ENCODE measurements around the gene ATRN. TPM values are rescaled to one million over a fixed set of nuclear protein-coding genes. Genes with fewer than 3 reads are reported as not detected.

Gene ATRN
- total and polyA plus RNA-seq, 2 donors (not counting 3 experiments of a cell fraction or from before 2014, with no cell fraction given): 32.3 to 33.1 TPM

GRCh38 chr20:3454831-3455230, 16.0 kb upstream of the ATRN start:
- H3K9ac ChIP-seq (replicated peaks; ENCODE audit: extremely low read depth, insufficient read depth, low read length): no peak overlapping the region
- ChIA-PET CTCF (no interaction called here), POLR2A (no interaction called here)
- no peaks in the 10 kb centered on the region for H3K9me1 ChIP-seq (replicated peaks; ENCODE audit: control insufficient read depth, extremely low read depth, insufficient read depth, low read length)
- dilution Hi-C loops (cut with MboI; ENCODE audit: extremely low pct_ligation_motif_present, low sequenced_read_pairs): no loop called here
- H3K9me3 ChIP-seq (replicated peaks; ENCODE audit: control insufficient read depth, insufficient read depth, low read length): no peaks in the 10 kb centered on the region
- BruUV-seq (replicated peaks): no TSS peak
- no peak overlapping the region for H3K27ac ChIP-seq (ENCODE audit: insufficient read depth, low read depth, low read length)
- H3K4me1 ChIP-seq (ENCODE audit: control insufficient read depth, extremely low read depth, insufficient read depth, low read length): no peaks in the 10 kb centered on the region
- no peak overlapping the region for H2AFZ ChIP-seq (ENCODE audit: low read depth, low read length)
- no peak overlapping the region for H3K4me2 ChIP-seq (ENCODE audit: insufficient read depth, low read length)
- no peaks in the 10 kb centered on the region for H4K20me1 ChIP-seq (replicated peaks; ENCODE audit: control insufficient read depth, extremely low read depth, insufficient read depth, low read length)
- no peak for TF ChIP-seq MAX (IDR thresholded peaks at IDR 0.05; ENCODE audit: insufficient read depth, insufficient read length)
- no peak for TF ChIP-seq GATA2 (IDR thresholded peaks at IDR 0.05; ENCODE audit: insufficient read depth, insufficient read length, low read depth, low read length)
- TF ChIP-seq, protein P1, sequence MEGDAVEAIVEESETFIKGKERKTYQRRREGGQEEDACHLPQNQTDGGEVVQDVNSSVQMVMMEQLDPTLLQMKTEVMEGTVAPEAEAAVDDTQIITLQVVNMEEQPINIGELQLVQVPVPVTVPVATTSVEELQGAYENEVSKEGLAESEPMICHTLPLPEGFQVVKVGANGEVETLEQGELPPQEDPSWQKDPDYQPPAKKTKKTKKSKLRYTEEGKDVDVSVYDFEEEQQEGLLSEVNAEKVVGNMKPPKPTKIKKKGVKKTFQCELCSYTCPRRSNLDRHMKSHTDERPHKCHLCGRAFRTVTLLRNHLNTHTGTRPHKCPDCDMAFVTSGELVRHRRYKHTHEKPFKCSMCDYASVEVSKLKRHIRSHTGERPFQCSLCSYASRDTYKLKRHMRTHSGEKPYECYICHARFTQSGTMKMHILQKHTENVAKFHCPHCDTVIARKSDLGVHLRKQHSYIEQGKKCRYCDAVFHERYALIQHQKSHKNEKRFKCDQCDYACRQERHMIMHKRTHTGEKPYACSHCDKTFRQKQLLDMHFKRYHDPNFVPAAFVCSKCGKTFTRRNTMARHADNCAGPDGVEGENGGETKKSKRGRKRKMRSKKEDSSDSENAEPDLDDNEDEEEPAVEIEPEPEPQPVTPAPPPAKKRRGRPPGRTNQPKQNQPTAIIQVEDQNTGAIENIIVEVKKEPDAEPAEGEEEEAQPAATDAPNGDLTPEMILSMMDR (IDR thresholded peaks at IDR 0.05; ENCODE audit: extremely low read depth in 1 of 2, insufficient read depth in 1 of 2, low read depth in 1 of 2, low read length in 2 of 2): no peak
- TF ChIP-seq POLR2AphosphoS5 (IDR thresholded peaks at IDR 0.05; ENCODE audit: insufficient read depth, low read depth, low read length): no peak
- no peak for TF ChIP-seq FOS (IDR thresholded peaks at IDR 0.05; ENCODE audit: borderline replicate concordance, insufficient read depth, low read length)
- TF ChIP-seq JUN (IDR thresholded peaks at IDR 0.05; ENCODE audit: borderline replicate concordance, insufficient read depth, insufficient read length, low read depth): no peak
- TF ChIP-seq POLR2A (IDR thresholded peaks at IDR 0.05; ENCODE audit: low read depth, low read length): no peak
- TF ChIP-seq MYC (IDR thresholded peaks at IDR 0.05; ENCODE audit: low read depth, low read length): no peak
- TF ChIP-seq EZH2 (IDR thresholded peaks at IDR 0.05; ENCODE audit: borderline replicate concordance, low read depth, low read length, severe bottlenecking): no peak
- intact Hi-C loops (cut with micrococcal nuclease): no loop called here
- no peak for FAIRE-seq
- H3K36me3 ChIP-seq (ENCODE audit: control insufficient read depth in 2 of 2, extremely low read depth in 1 of 2, insufficient read depth in 2 of 2, low read length in 2 of 2): no peaks in the 10 kb centered on the region
- no peaks in the 10 kb centered on the region for H3K79me2 ChIP-seq (ENCODE audit: control insufficient read depth, insufficient read depth, low read length)
- DNase-seq (ENCODE audit: low read depth, low spot score): no peak
- H3K27me3 ChIP-seq (ENCODE audit: control insufficient read depth in 2 of 2, insufficient read depth in 2 of 2, low read length in 2 of 2): peaks cover 15 to 17% of the 10 kb centered on the region in 2 experiments
- no peak overlapping the region for H3K4me3 ChIP-seq (replicated peaks in 1 of 3; ENCODE audit: insufficient read depth in 1 of 3, low read depth in 1 of 3, low read length in 3 of 3)
